GM23338 (cell line): ENCODE measurements around the gene CDHR3.
A peak's percentile ranks its signal among the peaks of the same experiment; 100 is the strongest.

Experiments
- CREB1 ChIP-seq: fragments of 250-450 bp; sonication (Bioruptor Pico); IDR thresholded peaks from 2 replicates; pipeline ENCODE4 v1.5.0; 2020; ENCODE audit warnings: low read depth, mild to moderate bottlenecking, moderate library complexity
- CTCF ChIP-seq, 2 experiments: fragments of 200-600 bp in 1 of 2; sonication (generic) in 1 of 2; conservative IDR thresholded peaks; 2 replicates each; pipeline versions ENCODE4 v1.5.1 to v1.6.1; 2016 to 2017; ENCODE audit warnings: antibody characterized with exemption in 2 of 2, low read depth in 2 of 2, mild to moderate bottlenecking in 2 of 2, moderate library complexity in 1 of 2
- ETS1 ChIP-seq: IDR thresholded peaks from 2 replicates; pipeline ENCODE4 v1.6.1; 2016; ENCODE audit warnings: antibody characterized with exemption
- EZH2 ChIP-seq: fragments of 200-600 bp; sonication (generic); IDR thresholded peaks from one replicate; pipeline ENCODE4 v1.8.0; 2017; ENCODE audit warnings: antibody characterized with exemption, mild to moderate bottlenecking, low read depth; ENCODE audit not compliant: unreplicated experiment
- EZH2phosphoT487 ChIP-seq: fragments of 200-600 bp; sonication (generic); IDR thresholded peaks from one replicate; pipeline ENCODE4 v1.8.1; 2018; ENCODE audit warnings: antibody characterized with exemption; ENCODE audit not compliant: unreplicated experiment
- POLR2AphosphoS5 ChIP-seq: IDR thresholded peaks from 2 replicates; pipeline ENCODE4 v1.6.1; 2016; ENCODE audit warnings: antibody characterized with exemption, low read depth
- STAT1 ChIP-seq: IDR thresholded peaks from one replicate; pipeline ENCODE4 v1.6.1; 2016; ENCODE audit warnings: antibody characterized with exemption; ENCODE audit not compliant: unreplicated experiment
- ZNF114 ChIP-seq: fragments of 250-450 bp; sonication (Bioruptor Pico); IDR thresholded peaks from 2 replicates; pipeline ENCODE4 v1.5.0; 2020; ENCODE audit warnings: mild to moderate bottlenecking, moderate library complexity
- TF ChIP-seq, protein P1 (sequence below): IDR thresholded peaks from one replicate; pipeline ENCODE4 v1.6.1; 2018; ENCODE audit warnings: antibody characterized with exemption; ENCODE audit not compliant: unreplicated experiment

DNA sequence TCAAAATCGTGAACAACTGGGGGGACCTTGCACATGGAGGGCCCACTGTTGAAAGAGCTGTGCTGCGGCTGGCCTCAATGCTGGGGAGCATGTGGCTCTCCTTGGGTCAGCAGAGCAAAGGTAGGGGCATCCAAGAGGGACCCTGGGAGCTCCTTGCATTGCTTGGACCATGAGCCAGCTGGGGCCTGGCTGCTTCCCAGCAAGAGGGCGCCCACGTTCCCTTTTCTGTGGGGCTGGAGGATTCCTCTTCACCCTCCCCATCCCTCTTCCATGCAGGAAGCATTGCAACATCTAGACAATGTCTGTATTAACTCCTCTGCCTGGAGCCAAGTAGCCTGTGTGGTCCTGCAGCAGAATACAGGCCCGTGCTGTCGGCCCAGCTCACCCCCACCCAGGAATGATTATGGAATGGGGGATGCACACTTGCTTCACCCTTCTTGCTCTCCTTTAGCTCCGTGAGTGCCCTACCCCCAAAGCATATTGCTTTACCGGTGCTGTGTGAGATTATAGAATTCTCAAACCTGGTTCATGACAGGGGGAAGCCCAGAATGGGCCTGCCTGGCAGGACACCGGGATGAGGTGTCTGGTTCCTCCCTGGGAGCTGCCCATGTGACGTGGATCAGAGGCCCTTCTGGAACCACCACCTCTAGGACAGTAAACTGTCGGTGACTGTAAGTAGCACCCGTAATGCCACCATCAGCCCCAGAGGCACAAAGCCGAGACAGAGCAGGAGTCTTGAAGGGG lies 87.1 kb downstream of the CDHR3 start:
- peak; percentile 35 to 73 for TF ChIP-seq CTCF (conservative IDR thresholded peaks at IDR 0.05; ENCODE audit: low read depth in 2 of 2)
- TF ChIP-seq, protein P1, sequence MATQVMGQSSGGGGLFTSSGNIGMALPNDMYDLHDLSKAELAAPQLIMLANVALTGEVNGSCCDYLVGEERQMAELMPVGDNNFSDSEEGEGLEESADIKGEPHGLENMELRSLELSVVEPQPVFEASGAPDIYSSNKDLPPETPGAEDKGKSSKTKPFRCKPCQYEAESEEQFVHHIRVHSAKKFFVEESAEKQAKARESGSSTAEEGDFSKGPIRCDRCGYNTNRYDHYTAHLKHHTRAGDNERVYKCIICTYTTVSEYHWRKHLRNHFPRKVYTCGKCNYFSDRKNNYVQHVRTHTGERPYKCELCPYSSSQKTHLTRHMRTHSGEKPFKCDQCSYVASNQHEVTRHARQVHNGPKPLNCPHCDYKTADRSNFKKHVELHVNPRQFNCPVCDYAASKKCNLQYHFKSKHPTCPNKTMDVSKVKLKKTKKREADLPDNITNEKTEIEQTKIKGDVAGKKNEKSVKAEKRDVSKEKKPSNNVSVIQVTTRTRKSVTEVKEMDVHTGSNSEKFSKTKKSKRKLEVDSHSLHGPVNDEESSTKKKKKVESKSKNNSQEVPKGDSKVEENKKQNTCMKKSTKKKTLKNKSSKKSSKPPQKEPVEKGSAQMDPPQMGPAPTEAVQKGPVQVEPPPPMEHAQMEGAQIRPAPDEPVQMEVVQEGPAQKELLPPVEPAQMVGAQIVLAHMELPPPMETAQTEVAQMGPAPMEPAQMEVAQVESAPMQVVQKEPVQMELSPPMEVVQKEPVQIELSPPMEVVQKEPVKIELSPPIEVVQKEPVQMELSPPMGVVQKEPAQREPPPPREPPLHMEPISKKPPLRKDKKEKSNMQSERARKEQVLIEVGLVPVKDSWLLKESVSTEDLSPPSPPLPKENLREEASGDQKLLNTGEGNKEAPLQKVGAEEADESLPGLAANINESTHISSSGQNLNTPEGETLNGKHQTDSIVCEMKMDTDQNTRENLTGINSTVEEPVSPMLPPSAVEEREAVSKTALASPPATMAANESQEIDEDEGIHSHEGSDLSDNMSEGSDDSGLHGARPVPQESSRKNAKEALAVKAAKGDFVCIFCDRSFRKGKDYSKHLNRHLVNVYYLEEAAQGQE, result no peak
- TF ChIP-seq EZH2phosphoT487, result no peak
- no peak for TF ChIP-seq STAT1
- no peak for TF ChIP-seq EZH2
- TF ChIP-seq POLR2AphosphoS5, result no peak
- no peak for TF ChIP-seq ETS1
- TF ChIP-seq CREB1 (CRISPR knock-in tag), result no peak
- no peak for TF ChIP-seq ZNF114 (CRISPR knock-in tag)
